Nucleus accumbens (tissue), 56 donors: ENCODE results near the gene ATXN7L3.
"Not testable (repeated sequence)": the region's sequence is repeated elsewhere in the genome, so short reads cannot be mapped to it uniquely, and the experiment has no call there.

Source experiments
- DNase-seq, 56 donors: peaks; one replicate each; lab custom pipeline; 2025; lab: John Stamatoyannopoulos, UW

The ATXN7L3 gene

DNA sequence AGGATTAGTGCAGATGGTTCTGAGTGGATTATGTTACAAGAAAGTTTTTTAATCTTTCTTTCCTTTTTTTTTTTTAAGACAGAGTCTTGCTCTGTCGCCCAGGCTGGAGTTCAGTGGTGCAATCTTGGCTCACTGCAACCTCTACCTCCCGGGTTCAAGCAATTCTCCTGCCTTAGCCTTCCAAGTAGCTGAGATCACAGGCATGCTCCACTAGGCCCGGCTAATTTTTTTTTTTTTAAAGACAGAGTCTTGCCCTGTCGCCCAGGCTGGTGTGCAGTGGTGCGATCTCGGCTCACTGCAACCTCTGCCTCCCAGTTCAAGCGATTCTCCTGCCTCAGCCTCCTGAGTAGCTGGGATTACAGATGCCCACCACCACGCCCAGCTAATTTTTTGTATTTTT lies 55.8 kb downstream of the ATXN7L3 start:
- DNase-seq = not testable (repeated sequence)
